CD4-positive, alpha-beta T cell treated with Interleukin-17A for 4 hours (primary cell): ENCODE data around the gene CLIC3.
A peak's percentile ranks its signal among the peaks of the same experiment; 100 is the strongest.
"Not testable (repeated sequence)": the region's sequence is repeated elsewhere in the genome, so short reads cannot be mapped to it uniquely, and the experiment has no call there.

Source experiments
- DNase-seq: peaks from one replicate; pipeline ENCODE4 v3.0.0-alpha.2; 2020; ENCODE audit warnings: mixed read lengths

The CLIC3 gene

GRCh38 chr9:136996361-136997292 lies at the start of gene CLIC3:
TSS of gene CLIC3 (minus strand) at chr9:136996568. CDS start at chr9:136996543, 25 bp downstream.
- peak; percentile 69 for DNase-seq

- DNase-seq: peak; percentile 22
Observed at GRCh38 chr9:137045294-137046087, 49.1 kb upstream of the CLIC3 start.

- no peak for DNase-seq
Observed at GRCh38 chr9:137044502-137045177, 48.3 kb upstream of the CLIC3 start.

GRCh38 chr9:137044037-137044436 lies 47.7 kb upstream of the CLIC3 start:
- DNase-seq: no peak

- DNase-seq: no peak
Observed at GRCh38 chr9:137042751-137043727, 46.7 kb upstream of the CLIC3 start.

- DNase-seq: no peak
Observed at GRCh38 chr9:137041124-137041523, 44.8 kb upstream of the CLIC3 start.

GRCh38 chr9:137040568-137040967 lies 44.2 kb upstream of the CLIC3 start:
- DNase-seq: no peak

- DNase-seq: no peak
Observed at GRCh38 chr9:137039611-137040366, 43.4 kb upstream of the CLIC3 start.

GRCh38 chr9:137038916-137039315 lies 42.5 kb upstream of the CLIC3 start:
- no peak for DNase-seq

DNA sequence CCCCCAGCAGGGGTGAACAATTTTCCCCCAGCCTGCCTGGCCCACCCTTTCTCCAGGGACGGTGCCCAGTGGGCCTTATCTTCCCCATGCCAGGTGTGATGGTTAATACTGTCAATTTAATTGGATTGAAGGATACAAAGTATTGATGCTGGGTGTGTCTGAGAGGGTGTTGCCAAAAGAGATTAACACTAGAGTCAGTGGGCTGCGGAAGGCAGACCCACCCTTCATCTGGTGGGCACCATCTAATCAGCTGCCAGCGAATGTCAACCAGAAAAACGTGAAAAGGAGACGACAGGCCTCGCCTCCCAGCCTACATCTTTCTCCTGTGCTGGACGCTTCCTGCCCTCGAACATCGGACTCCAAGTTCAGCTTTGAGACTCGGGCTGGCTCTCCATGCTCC lies 41.1 kb upstream of the CLIC3 start:
- no peak for DNase-seq

- DNase-seq: no peak
Observed at GRCh38 chr9:137037035-137037434, 40.7 kb upstream of the CLIC3 start.

DNA sequence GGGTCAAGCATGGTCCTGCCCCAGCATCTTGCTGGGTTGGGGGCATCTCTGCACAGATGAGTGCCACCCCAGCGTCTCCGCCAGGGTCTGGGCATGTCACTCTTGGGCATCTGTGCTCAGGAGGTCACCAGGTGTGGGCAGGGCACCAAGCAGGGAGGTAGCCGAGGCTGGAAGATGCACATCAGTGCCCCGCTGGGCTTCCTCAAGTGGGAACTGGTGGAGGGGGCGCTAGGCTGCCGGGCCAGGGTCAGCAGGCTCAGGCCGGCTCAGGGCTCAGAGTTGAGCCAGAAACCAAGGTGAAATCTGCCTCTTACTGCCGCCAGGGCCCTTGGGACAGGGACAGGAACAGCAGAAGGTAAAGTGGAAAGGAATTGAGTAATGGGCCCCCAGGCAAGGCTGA lies 39.6 kb upstream of the CLIC3 start:
- no peak for DNase-seq

GRCh38 chr9:137035507-137035834 lies 39.1 kb upstream of the CLIC3 start:
- no peak for DNase-seq

- peak; percentile 92 for DNase-seq
Observed at GRCh38 chr9:137034709-137035506, 38.5 kb upstream of the CLIC3 start.

DNA sequence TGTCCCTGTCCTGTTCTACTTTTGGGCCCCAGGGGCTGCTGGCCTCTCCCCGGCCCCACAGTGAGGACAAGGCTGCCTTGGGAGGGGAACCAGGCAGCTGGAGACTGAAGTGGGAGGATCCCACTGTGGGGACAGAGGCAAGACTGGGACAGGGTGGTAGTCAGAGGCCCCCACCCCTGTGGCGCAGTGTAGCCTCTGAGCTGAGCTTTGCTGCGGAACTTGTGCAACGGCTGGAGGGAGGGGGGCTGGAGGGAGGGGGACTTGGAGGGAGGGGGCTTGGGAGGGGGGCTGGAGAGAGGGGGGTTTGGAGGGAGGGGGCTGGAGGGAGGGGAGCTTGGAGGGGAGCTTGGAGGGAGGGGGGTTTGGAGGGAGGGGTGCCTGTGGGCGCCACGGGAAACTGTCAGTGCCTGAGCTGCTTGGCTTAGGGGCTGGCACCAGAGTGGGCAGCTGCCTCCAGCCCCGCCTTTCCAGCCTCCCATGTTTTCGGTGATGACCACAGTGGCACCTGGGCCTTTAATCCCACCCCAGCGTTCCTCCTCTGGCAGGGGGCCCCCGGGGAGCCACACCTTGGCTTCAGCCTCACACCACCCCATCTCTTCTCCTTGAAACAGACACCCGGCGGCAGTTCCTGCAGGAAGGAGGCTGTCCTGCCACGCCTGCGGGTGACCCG lies 37.8 kb upstream of the CLIC3 start:
- DNase-seq: no peak

- DNase-seq: not testable (repeated sequence)
Observed at GRCh38 chr9:137033481-137033880, 37.1 kb upstream of the CLIC3 start.

DNA sequence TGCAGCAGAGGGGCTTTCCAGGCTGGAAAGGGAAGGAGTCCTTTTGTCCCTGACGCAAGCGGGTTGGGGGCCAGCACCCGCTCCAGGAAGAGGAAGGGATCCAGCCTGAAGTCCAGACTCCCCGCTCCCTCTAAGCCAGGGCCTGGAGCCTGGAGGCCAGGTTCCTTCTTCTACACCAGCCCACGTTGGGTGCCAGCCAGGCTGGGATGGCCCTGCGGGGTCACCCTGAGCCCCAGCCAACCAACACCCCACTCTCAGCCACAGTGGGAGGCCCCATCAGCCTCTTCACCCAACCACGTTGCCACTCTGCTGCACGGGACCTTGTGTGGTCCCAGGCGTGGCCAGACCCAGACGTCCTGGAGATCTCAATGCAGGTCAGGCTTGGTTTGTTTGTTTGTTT lies 36.5 kb upstream of the CLIC3 start:
- DNase-seq: peak; percentile 26

DNA sequence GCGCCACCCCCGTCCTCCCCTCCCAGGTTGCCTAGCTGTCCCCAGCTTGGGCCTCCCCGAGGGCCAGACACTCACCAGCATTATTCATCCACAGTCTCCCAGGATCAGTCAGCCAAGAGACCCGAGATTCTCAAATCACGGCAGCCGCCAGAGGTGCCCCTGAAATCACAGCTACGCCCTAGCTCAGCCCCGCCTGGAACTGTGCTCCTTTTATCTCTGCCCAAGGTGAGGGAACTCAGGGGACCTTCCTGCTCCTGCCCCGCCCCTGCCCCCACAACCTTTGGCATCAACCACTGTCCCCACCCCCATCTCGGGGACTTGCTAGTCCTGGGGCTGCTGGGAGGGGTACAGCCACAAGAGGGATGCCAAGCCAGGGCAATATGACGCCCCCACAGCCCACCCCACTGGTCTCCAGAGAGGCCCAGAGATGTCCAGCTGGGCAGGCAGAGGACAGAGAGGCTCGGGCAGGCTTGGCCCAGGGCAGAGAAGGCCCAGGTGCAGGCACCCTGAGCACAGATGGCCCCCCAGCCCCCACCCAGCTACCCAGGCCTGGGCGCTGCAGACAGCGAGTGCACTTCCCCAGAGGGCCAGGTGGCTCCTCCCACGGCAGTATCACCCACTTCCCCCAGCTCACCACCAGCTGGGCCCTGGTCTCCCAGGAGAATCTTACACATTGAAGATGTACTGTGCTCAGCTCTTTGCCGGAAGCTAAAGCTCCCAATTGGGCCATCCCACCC lies 35.7 kb upstream of the CLIC3 start, which contains the start of gene FUT7:
Gene FUT7, minus strand, starts transcription at position 185 of the 737 bp plus-strand sequence. Its CDS starts 97 bp downstream, at position 88.
- DNase-seq: peak; percentile 46
